Ureter (tissue), 1 donor: Measurements from ENCODE around the gene PXT1. TPM values are rescaled to one million over a fixed set of nuclear protein-coding genes. Genes with fewer than 3 reads are reported as not detected.
A peak's percentile ranks its signal among the peaks of the same experiment; 100 is the strongest.
"Not testable (repeated sequence)": the region's sequence is repeated elsewhere in the genome, so short reads cannot be mapped to it uniquely, and the experiment has no call there.

ENCODE experiments used
- DNase-seq: peaks from one replicate; pipeline ENCODE4 v3.0.0-alpha.2; 2020; ENCODE audit warnings: low spot score
- total RNA-seq: library from RNA; stranded (reverse); gene quantifications from one replicate; pipeline ENCODE4 v1.2.4, GENCODE V29; 2023
- donor health status: DM: yes; HTN: yes; CAD: no.

PXT1 gene
- total RNA-seq, 1 donor from 2014 or later = not detected

DNA sequence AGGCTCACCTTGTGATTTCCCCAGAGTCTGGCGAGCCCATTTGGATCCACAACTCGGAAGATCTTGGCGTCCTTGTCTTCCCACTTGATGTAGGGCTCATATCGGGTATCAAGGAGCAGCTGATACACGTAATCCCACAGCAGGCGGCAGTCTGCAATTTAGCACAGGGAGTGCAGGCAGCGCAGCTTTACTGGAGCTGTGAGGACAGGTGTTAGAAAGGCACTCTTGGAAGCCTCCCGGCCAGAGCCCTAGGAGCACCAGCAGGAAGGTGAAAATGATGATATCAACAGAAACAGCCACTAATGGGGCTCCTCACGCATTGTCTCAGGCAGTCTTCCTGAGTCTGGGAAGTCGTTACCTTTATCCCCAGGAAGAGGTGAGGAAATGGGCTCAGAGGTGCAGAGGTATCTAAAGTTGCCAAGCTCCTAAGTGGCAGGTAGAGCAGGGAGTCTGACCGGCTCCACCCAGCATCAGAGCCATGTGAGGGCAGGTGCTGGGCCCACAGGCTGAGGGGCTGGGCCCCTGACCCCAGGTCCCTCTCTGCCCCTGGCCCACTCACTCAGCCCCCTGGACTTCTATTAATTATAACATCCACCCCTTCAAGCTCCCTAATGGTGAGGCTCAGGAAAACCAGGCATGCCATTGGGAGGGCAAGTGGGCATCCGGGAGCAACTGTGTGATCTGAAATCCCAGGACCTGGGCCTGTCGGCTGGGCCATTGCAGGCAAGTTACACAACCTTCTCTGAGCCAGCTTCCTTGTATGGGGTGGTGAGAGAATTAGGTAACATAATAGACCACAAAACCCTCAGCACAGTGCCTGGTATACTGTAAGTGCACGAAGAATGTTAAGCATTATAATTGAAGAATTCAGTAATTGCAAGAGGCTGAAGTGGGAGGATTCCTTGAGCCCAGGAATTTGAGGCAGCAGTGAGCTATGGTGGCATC, 73.5 kb downstream of the PXT1 start:
- DNase-seq = no peak

DNA sequence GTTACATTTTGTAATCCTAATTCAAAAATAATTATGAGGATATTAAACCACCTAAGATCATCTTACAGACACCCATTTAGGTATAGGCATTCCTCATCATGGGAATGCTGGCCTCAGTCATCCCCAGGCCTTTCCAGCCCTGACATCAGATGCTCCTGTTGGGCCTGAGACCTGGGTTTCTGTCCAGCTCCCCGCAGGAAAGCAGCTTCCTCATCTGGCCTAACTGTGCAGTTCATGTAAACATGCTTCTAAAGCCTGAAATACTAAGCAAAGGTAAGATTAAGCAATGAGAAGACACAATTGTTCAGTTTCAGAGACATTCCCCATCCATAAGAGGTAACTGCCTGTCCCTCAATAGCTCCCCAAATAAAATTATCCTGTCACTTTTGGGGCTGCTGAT, 74.2 kb downstream of the PXT1 start:
- DNase-seq = no peak

- no peak for DNase-seq
These were observed 74.9 kb downstream of the PXT1 start for GRCh38 chr6:36367743-36368142.

GRCh38 chr6:36364669-36365479, 77.8 kb downstream of the PXT1 start:
- no peak for DNase-seq

DNA sequence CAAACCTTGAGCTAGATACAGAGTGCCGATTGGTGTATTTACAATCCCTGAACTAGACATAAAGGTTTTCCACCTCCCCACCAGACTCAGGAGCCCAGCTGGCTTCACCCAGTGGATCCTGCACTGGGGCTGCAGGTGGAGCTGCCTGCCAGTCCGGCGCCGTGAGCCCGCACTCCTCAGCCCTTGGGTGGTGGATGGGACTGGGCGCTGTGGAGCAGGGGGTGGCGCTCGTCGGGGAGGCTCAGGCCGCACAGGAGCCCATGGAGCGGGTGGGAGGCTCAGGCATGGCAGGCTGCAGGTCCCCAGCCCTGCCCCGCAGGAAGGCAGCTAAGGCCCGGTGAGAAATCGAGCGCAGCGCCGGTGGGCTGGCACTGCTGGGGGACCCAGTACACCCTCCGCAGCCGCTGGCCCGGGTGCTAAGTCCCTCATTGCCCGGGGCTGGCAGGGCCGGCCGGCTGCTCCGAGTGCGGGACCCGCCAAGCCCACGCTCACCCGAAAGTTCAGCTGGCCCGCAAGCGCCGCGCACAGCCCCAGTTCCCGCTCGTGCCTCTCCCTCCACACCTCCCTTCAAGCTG, 78.5 kb downstream of the PXT1 start:
- DNase-seq = not testable (repeated sequence)

DNA sequence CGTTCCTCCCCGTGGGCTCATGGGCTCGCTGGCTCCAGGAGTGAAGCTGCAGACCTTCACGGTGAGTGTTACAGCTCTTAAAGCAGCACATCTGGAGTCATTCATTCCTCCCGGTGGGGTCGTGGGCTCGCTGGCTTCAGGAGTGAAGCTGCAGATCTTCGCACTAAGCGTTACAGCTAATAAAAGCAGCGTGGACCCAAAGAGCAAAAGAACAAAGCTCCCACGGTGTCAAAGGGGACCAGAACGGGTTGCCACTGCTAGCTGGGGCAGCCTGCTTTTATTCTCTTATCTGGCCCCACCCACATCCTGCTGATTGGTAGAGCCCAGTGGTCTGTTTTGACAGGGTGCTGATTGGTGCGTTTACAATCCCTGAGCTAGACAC, 79.3 kb downstream of the PXT1 start:
- not testable (repeated sequence) for DNase-seq

DNA sequence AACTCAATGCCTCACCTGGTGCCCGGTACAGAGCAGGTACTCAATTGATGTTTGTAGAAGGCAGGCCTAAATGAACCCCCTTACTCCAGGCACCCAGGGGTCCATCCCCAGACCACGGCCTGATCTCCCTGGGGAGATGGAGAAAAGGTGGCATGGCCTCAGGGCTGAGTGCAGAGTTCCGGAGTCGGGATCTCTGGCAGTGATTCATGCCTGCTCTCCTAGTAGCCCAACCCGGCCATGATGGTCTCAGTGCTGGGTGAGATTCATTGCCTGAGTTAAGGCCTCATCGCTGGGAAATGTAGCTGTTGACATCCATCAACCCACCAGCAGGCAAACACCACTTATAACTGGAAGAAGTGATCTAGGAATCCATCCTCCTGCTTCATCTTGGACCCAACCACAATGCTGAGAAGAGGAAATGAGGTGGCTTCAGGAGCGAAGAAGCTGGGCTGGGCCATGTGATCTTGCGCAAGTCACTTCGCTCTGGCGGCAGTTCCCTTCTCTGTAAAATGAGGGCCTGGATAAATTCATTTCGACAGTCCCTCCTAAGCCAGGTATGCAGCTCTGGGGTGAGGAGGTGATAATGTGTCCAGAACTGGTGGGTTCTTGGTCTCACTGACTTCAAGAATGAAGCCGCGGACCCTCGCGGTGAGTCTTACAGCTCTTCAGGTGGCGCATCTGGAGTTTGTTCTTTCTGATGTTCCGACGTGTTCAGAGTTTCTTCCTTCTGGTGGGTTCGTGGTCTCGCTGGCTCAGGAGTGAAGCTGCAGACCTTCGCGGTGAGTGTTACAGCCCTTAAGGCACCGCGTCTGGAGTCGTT, 79.9 kb downstream of the PXT1 start:
- DNase-seq = no peak

- DNase-seq = no peak
These were observed 81.6 kb downstream of the PXT1 start for GRCh38 chr6:36361071-36361470.

DNA sequence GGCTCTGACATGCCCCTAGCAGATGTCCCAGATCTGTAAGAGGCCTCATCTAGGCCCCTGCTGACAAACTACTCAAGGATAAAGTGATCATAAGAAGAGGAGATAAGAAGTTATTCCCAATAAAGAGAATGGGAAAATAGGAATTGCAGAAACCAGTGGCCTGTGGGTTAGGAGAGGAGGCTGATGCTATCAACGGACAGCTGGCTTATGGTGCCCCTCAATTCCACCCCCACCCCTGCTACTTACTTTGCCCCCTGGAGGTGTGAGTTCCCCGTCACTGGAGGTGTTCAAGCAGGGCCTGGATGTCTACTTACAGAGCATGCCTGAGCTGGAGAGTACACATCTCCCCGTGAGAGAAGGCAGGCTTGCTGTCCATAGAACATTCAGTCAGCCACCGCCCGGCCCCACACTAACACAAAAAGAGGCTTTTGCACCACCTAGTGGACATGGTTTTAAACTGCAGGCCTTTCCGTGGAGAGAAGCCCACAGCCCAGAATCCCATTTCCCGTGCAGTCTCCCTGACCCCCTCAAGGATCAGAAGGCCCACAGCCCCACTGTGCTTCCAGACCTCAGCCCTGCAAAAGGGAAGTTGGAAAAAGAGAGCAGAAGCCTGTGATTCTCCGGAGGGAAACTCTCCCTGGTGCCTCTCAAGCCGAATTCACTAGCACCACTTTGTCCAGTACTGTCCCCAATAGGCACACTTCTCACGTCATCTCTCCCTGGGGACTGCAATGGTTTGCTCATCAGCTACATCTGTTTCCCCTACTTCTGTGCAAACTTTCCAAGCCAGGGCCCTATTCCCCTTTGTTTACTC, 82.2 kb downstream of the PXT1 start:
- peak; percentile 82 for DNase-seq

- no peak for DNase-seq
These were observed 84.3 kb downstream of the PXT1 start for GRCh38 chr6:36358226-36358915.

- no peak for DNase-seq
These were observed 84.8 kb downstream of the PXT1 start for GRCh38 chr6:36357872-36358225.

- no peak for DNase-seq
These were observed 86.8 kb downstream of the PXT1 start for GRCh38 chr6:36355819-36356218.

DNA sequence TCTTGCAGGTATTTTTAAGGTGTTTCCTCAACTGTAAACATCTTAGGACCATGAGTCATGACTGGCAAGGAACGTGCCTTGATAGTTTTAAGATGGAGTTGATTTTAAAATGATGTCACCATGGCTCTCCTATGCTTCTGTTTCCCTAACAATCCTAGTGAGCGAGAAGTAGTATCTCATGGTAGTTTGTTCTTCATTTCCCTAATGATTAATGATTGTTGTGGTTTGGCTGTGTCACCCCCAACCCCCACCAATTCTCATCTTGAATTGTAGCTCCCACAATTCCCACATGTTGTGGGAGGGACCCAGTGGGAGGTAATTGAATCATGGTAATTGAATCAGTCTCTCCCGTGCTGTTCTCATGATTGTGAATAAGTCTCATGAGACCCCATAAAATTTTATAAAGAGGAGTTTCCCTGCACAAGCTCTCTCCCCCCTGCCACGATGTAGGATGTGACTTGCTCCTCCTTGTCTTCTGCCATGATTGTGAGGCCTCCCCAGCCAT, 89.2 kb downstream of the PXT1 start:
- no peak for DNase-seq

DNA sequence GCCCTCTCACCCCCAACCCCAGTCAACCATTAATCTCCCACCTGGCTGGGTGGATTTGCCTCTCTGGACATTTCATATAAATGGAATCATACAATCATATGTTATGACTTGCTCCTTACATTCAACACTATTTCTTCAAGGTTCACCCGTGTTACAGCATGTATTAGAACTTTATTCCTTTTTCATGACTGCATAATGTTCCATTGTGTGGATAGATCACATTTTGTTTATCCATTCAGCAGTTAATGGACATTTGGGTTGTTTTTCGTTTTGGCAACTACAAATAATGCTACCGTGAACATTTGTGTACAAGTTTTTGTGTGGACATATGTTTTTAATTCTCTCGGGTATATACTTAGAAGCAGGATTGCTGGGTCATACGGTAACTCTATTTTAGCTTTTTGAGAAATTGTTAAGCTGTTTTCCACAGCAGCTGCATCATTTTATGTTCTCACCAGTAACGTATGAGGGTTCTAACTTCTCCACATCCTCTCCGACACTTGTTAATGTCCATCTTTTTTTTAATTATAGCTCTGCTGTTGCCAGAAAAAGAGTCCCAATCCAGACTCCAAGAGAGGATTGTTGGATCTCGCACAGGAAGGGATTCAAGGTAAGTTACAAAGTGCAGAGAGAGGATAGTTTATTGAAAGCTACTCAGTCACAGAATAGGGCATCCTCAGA, 90.0 kb downstream of the PXT1 start:
- no peak for DNase-seq

DNA sequence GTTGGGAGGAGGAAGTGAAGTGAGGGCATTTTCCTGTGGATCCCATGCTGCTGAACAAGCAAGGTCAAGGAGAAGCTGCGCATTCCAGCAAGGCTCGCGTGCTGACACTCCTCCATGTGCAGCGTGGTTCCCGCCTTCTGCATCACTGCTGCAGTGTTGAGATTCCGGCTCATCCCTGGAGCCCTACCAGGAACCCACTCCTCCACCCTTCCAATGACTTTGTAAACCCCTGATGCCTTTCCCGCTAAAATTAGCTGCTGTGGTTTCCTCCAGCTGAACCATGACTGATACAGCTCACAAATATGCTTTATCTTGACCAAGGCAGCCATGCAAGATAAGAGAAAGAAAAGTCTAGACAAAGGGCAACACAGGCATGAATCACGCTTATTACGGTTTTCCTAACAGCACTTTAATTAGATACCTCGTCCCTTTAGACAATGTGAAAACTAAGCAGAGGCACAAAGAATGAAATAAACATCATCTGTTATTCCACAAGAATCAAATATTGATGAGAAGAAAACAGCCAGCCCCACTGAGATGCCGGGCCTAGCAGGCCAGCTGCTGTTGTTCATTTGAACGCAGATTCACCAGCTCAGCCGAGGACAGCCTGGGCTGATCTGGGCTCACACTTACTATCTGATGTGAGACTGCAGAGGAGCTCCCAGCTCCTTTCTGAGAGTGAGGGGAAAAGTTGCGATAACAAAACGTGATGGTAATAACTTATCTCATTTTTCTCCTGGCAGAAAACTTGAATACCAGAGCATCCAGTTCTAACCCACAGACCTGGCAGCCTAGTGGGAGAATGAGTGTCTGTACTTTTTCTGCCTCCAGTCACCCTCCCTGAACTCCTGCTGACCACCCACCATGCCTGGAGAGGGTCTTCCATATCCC, 91.7 kb downstream of the PXT1 start:
- no peak for DNase-seq

DNA sequence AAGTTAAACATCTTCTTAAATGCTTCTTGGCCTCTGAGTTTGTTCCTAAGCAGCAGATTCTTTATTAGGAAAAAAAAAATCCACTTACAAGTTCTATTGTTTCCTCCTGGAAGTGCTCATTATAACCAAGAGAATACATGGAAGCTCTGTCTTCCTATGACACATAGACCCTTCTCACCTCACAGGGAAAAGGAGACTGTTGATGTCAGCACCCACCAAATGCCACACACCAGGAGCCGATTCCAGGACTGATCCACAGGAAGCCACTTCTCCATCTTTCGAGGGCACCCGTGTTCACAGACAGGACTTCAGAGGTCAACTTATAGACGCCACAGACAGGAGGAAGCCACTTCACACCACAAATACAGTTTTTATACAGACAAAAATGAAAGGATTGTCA, 92.6 kb downstream of the PXT1 start:
- DNase-seq = no peak

- no peak for DNase-seq
These were observed 93.4 kb downstream of the PXT1 start for GRCh38 chr6:36349240-36349639.

GRCh38 chr6:36347621-36348020, 95.0 kb downstream of the PXT1 start:
- no peak for DNase-seq
